GM19043 (cell line): ENCODE results near the gene SOX14.

Source experiments
- ATAC-seq: cut with Tn5 transposase; IDR thresholded peaks from one replicate; pipeline ENCODE4 v1.9.1; 2021; ENCODE audit warnings: low read depth; ENCODE audit not compliant: unreplicated experiment

SOX14 gene

GRCh38 chr3:137764001-137764433 is at the start of gene SOX14:
Gene SOX14 (plus strand): TSS chr3:137764315. CDS start chr3:137764785, 470 bp downstream.
- ATAC-seq = no peak

GRCh38 chr3:137714551-137714950 is 49.6 kb upstream of the SOX14 start:
- ATAC-seq = no peak

GRCh38 chr3:137724240-137724639 is 39.9 kb upstream of the SOX14 start:
- ATAC-seq = no peak

GRCh38 chr3:137737208-137737607 is 26.9 kb upstream of the SOX14 start:
- ATAC-seq = no peak

GRCh38 chr3:137738710-137739109 is 25.4 kb upstream of the SOX14 start:
- no peak for ATAC-seq

- no peak for ATAC-seq
Observed at GRCh38 chr3:137743608-137744007, 20.5 kb upstream of the SOX14 start.

- no peak for ATAC-seq
Observed at GRCh38 chr3:137746808-137747207, 17.3 kb upstream of the SOX14 start.

GRCh38 chr3:137759505-137759904 is 4.6 kb upstream of the SOX14 start:
- ATAC-seq = no peak

- ATAC-seq = no peak
Observed at GRCh38 chr3:137760341-137761098, 3.6 kb upstream of the SOX14 start.

- ATAC-seq = no peak
Observed at GRCh38 chr3:137761099-137761562, 3.0 kb upstream of the SOX14 start.

GRCh38 chr3:137761563-137762503 is 2.3 kb upstream of the SOX14 start:
- no peak for ATAC-seq

GRCh38 chr3:137762674-137763593 is 1.2 kb upstream of the SOX14 start:
- no peak for ATAC-seq

GRCh38 chr3:137763594-137763938 is 549 bp upstream of the SOX14 start:
- no peak for ATAC-seq

GRCh38 chr3:137764563-137765309 is 621 bp downstream of the SOX14 start:
- ATAC-seq = no peak

GRCh38 chr3:137765310-137766033 is 1.4 kb downstream of the SOX14 start:
- no peak for ATAC-seq

GRCh38 chr3:137766041-137766875 is 2.1 kb downstream of the SOX14 start:
- ATAC-seq = no peak

- no peak for ATAC-seq
Observed at GRCh38 chr3:137766876-137767537, 2.9 kb downstream of the SOX14 start.
